Measurements from ENCODE around the gene RAB43.
"Not testable (repeated sequence)": the region's sequence is repeated elsewhere in the genome, so short reads cannot be mapped to it uniquely, and the experiment has no call there.

RAB43 gene

DNA sequence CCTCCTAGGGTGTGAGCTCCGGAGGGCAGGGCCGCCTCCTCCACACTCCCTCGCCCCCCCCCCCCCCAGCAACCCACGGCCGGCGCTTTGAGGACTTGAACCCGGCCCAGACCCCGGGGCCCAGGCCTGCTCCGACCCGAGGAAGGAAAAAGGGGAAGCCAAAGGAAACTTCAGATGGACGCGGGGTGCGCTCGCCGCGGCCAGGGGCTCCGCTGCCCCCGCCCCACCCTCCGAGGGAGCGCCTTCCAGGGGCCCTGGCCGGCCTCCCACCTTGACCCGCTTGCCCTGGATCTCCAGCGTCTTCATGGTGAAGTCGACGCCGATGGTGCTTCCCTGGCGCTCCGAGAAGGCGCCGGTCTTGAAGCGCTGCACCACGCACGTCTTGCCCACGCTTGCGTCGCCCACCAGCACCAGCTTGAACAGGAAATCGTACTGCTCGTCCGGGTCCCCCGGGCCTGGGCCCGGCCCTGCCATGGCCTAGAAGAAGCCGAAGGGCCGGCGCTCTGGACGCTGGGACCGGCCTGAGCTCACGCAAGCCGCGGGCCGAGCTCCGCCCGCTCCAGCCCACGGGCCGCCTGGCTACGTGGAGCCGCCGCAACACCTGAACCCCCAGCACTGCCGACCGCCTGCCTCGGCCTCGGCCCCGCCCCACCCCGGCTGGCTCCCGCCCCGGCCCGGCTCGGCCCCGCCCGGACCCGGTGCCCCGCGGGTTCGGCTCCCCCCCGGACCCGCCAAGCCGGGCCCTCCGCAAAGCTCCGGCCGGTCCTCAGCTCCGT lies 400 bp downstream of the RAB43 start:
- DNase-seq (ENCODE audit: low spot score) = no peak

DNA sequence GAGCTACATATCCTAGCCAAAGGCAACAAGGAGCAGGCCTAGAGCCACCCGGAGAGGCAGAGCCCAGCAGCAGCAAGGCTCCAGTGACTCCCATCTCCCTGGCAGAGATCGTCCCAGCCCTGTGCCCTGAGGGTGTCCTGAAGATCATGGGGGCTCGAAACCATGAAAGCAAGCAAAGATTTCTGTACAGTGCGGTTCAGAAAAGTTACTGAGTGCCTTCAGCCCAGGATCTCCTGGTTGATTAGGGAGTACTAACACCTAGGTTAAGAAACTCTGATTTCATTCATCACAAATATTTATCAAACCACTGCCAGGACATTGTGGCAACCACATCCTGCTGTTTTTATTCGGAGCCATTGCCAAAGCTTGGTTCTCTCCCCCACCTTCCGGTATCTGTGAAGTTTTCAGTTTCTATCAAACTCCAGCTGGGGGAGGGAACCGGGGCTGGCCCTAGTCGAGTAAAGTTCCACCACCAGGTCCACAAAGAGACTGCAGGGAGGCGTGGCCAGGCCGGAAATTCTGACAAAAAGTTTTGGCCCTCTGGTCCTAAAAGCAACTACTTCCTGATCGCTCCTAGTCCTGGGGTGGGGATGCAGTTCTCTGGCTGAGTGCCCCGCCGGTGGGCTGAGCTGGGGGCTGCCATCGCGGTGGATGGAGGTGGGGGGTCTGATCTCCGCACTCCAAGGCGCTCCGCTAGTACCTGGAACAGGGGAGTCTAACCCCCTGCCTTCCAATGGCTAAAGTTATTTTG lies 1.2 kb downstream of the RAB43 start:
- DNase-seq (ENCODE audit: low spot score) = peak; percentile 99

- DNase-seq (ENCODE audit: low spot score) = no peak
These were observed 2.1 kb downstream of the RAB43 start for GRCh38 chr3:129119365-129120100.

DNA sequence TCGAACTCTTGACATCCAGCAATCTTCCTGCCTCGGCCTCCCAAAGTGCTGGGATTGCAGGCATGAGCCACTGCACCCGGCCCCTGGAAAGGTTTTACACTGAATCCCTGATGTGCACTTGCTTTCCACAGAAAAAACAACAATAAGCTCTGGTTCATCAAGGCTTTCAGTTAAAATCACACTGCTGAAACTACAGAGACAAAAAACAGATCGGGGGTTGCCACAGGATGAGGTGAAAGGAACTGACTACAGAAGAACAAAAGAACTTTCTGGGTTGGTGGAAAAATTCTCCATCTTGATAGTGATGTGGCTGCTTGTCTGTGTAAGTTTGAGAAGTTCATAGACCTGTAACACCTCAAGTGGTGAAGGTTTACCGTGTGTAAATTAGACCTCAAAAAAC lies 2.9 kb downstream of the RAB43 start:
- no peak for DNase-seq (ENCODE audit: low spot score)

GRCh38 chr3:129117134-129117533 lies 4.5 kb downstream of the RAB43 start:
- no peak for DNase-seq (ENCODE audit: low spot score)

DNA sequence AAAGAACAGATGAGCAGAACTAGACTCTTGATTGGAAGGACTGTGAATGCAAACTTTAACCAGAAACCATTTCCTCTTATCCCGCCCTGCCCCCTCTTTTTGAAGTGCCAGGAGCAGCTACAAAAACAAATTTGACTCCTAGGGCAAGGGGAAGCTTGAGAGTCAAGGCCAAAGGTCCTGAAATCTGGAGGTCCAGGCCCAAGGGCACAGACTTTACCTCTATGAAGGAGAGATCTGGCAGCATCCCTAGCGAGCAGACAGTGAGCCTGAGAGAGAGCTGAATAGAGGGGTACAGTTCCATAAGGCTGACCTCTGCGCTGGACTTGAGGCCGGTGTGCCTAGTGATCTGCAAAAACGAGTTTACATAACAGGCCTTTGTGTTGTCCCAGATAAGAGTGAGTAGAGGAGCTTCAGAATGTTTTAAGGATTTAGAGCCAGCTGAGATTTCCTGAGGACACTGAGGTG lies 5.1 kb downstream of the RAB43 start:
- DNase-seq (ENCODE audit: low spot score) = no peak

- no peak for DNase-seq (ENCODE audit: low spot score)
These were observed 7.1 kb downstream of the RAB43 start for GRCh38 chr3:129114455-129114854.

DNA sequence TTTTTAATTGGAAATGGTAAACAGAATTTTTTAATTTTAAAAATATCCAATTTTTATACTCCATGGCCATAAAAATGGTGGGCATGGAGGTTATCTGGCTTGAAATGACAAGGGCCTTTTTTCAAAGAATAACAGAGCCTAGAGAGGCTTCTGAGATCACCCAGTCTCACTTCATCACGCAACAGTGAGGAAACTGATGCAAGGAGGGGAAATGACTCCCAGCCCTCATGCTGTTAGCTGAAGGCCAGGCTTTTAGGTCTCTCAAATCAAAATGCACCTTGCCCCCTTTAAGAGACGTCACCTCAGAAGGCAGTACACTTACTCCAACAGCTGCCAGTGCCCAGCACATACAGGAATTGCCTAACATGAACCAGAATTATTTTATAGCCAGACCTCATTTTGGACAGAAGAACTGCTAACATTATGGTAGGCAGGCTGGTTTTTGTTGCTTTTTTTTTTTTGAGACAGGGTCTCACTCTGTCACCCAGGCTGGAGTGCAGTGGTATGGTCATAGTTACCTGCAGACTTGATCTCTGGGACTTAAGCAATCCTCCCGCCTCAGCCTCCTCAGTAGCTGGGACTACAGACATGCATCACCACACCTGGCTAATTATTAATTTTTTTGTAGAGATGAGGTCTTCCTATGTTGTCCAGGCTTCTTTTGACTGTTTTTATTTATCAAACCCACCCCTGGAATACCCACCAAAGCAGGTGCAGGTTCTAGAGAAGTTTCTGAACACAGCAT lies 9.1 kb downstream of the RAB43 start:
- no peak for DNase-seq (ENCODE audit: low spot score)

DNA sequence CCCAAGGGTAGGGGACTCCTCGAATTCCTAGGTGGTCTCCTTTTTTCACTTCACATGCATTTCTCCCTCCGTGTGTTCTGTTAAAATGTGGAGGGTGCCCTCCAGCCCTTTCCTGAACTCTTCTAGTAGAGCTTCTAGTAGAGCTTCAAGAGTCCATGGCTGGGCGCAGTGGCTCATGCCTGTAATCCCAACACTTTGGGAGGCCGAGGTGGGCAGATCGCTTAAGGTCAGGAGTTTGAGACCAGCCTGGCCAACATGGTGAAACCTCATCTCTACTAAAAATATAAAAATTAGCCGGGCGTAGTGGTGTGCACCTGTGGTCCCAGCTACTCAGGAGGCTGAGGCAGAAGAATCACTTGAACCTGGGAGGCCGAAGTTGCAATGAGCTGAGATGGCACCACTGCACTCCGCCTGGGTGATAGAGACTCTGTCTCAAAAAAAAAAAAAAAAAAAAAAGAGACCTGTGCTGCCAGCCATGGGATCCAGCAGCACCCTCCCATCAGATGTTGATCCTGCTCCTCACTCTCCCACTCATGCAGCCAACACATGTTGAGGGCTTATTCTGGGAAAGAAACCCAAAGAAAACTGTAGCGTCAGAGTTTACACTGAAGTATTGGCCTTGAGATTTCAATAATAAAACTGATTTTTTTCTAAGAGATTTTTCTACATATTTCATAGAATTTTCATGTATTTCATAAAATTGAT lies 10.4 kb downstream of the RAB43 start:
- DNase-seq (ENCODE audit: low spot score) = not testable (repeated sequence)

- no peak for DNase-seq (ENCODE audit: low spot score)
These were observed 13.8 kb downstream of the RAB43 start for GRCh38 chr3:129107793-129108192.

DNA sequence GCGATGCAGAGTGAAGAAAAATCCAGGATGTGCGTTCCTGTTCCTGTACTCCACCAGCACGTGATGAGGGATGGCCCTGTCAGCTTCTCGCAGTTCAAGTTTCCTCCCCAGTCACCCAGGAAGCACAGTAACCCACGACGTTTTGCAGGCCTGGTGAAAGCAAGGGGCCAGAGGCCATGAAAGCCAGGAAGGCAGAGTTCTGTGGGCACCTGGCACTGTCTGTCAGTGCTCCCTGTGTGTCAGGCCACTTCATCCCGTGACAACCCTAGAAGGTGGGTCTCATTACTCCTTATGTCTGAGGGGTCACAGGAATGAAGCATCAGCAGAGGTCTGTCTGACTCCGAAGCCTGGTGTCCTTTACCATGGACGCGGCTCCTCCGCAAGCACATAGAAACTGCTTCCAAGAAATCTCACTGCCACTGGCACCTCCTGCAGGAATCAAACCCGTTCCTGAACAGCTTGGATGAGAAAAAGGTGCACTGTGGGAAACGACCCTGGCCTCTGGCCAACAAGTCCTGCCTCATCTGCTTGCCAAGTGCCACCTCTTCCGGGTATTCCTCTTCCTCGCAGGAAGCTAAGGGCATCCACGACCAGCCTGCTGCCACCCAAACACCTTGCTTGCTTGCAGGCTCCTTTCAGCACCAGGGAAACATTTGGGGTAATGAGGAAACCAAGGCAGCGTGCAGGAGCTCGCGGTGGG lies 14.6 kb downstream of the RAB43 start:
- no peak for DNase-seq (ENCODE audit: low spot score)

DNA sequence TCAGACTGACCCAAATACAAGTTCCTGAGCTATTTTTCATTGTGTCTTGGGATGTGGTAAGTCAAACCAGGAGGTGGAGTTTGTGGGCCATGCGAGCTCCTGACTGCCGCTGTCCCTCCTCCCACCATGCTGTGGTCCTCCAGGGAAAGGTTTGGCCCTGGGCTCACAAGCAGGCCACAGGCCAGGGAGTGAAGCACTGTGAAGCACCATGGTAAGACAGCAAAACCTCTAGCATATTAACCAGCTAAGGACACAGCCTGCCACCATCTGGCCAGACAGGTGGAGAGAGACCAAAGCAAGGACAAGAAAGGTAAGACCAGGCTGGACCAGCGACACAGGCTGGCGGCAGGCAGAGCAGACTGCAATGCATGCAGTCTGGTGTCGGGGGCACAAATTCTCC lies 15.3 kb downstream of the RAB43 start:
- DNase-seq (ENCODE audit: low spot score) = no peak

DNA sequence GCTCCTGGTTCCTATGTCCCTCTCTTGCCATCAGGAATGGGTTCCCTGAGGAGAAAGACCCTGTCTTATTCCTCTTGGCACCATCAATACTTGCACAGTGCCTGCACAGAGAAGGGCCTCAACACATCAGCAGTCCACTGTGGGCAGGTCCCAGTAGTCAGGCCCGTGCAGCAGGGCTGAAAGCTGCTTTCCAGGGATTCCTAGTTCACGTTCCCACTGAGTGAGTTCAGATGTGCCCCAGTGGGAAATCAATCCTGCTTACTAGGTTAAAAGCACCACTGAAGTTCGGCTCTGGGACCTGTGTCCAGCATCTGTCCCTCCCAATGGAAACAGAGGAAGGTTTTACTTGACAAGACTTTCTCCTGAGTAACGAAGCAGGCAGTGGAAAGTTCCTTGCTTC lies 15.7 kb downstream of the RAB43 start:
- DNase-seq (ENCODE audit: low spot score) = no peak

- no peak for DNase-seq (ENCODE audit: low spot score)
These were observed 17.0 kb downstream of the RAB43 start for GRCh38 chr3:129104498-129105079.

DNA sequence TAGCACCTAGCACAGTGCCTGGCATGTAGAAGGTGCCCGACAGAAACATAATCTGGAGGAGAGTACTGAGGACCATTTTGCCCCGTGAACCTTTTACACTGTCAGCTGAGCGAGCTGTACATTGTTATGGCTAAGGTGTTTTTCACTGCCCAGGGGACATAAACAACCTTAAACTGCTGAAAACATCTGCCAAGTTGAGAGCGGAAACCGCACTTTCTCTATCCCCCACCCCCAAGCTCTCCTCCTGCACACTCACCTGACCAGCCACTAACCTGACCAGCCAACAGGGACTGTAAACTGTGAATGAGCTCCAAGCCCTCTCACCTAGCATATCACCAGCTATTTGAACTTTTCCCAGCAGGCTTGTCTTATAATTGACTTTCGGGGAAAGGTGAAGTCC lies 17.6 kb downstream of the RAB43 start:
- no peak for DNase-seq (ENCODE audit: low spot score)

DNA sequence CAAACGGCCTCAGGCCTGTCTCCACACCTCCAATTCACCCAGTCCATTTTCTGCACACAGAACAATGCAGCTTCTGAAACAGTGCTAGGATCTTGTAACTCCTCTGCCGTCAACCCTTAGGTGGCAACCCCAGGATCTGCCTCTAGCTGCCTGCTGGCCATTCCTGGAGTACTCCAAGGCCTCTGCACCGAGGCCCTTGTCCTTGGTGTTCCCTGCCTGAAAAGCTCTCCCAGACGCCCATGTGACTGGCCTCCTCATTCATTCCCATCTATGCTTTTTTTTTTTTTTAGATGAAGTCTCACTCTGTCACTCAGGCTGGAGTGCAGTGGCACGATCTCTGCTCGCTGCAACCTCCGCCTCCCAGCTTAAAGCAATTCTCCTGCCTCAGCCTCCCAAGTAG lies 18.3 kb downstream of the RAB43 start:
- no peak for DNase-seq (ENCODE audit: low spot score)

DNA sequence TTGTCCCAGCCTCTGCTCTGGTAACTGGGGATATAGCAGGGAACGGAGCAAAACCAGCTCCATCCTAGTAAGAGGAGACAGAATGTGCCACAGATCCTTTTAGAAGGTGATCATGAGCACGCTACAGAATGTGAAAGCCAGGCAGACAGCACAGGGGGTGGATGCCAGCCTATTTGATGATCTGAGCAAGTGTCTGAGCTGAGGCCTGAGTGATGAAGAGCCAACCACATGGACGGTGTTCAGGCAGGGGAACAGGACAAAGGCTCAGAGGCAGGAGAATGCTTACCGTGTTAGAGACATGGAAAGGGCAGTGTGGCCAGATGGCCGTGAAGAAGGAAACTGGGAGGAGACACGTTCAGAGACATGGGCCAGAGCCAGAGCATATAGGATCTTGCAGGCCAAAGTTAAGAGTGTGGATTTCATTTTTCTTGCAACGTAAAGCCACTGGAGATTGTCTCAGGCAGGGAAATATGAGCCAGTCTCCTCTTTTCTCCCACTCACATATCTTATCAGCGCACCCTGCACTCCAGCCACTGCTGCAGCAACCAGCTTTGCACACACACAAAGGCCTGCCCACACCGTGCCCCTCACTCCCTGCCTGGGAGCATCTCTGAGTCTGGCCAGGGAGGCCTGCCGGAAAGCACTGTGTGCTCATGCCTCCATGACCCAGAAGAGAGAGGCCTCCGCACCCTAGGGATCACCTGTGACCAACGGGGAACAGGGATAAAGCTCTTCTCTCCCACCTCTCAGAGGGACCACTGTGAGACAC lies 20.1 kb downstream of the RAB43 start:
- DNase-seq (ENCODE audit: low spot score) = no peak

- no peak for DNase-seq (ENCODE audit: low spot score)
These were observed 21.3 kb downstream of the RAB43 start for GRCh38 chr3:129100274-129100673.

DNA sequence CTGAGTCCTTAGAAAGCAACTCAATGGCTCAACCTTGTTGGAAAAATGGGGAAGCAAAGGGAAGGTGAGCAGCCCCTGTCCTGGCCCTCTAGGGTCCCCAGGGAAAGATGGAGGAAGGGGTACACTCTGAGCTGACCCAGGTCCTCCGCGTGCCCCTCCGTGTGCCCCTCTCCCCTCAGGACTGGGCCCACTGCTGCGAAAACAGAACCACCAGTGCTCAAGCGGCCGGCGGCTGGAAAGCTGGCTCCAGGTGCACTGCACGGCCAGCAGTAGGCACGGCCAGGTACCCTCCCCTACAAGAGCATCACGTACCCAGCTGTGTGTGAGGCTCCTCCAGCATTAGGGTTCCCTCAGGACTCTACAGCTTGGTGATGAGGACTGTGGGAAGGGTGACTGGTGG lies 26.3 kb downstream of the RAB43 start:
- DNase-seq (ENCODE audit: low spot score) = no peak

DNA sequence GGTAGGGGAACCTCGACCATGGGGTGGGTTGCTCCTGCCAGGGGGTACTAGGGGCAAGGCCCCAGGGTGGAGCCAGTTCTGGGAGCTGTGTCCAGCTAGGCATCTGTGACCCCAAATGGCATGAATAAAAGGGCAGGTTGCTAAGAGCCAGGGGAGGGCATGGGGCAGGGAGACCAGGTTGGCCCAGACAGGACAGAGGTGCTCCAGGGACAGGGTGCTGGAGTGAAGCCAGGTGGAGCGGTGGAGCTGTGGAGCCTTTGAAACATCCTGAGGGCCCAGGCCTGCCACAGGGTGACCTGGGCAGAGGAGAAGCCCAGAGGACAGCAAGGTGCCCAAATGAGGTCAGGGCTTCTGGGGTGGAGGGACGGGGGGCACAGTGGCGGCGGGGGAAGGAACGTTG lies 33.3 kb downstream of the RAB43 start:
- not testable (repeated sequence) for DNase-seq (ENCODE audit: low spot score)

All from COLO829 (cell line).